ENCODE results near the gene GBP7. TPM values are rescaled to one million over a fixed set of nuclear protein-coding genes. Genes with fewer than 3 reads are reported as not detected.
A peak's percentile ranks its signal among the peaks of the same experiment; 100 is the strongest.

Gene GBP7
- total RNA-seq, 4 donors from 2014 or later = not detected

DNA sequence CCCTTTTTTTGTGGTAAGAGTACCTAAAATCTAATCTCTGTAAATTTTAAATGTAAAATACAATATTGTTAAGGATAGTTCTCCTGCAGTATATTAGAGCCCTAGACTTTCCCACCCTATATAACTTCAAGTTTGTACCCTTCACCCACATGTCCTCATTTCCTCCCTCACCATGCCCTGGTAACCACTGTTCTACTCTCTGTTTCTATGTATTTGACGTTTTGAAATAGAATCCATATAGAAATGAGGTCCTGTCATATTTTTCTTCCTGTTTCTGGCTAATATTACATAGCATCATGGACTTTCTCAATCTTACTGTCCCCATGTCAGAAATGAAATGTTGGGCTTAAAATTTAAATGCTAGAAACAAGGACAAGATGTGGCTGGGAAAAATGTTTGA is 24.8 kb downstream of the GBP7 start:
- H3K9me3 ChIP-seq = no peaks in the 10 kb centered on the region
- no peak overlapping the region for H3K4me3 ChIP-seq
- TF ChIP-seq, protein P1, sequence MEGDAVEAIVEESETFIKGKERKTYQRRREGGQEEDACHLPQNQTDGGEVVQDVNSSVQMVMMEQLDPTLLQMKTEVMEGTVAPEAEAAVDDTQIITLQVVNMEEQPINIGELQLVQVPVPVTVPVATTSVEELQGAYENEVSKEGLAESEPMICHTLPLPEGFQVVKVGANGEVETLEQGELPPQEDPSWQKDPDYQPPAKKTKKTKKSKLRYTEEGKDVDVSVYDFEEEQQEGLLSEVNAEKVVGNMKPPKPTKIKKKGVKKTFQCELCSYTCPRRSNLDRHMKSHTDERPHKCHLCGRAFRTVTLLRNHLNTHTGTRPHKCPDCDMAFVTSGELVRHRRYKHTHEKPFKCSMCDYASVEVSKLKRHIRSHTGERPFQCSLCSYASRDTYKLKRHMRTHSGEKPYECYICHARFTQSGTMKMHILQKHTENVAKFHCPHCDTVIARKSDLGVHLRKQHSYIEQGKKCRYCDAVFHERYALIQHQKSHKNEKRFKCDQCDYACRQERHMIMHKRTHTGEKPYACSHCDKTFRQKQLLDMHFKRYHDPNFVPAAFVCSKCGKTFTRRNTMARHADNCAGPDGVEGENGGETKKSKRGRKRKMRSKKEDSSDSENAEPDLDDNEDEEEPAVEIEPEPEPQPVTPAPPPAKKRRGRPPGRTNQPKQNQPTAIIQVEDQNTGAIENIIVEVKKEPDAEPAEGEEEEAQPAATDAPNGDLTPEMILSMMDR (IDR thresholded peaks at IDR 0.05) = no peak
- TF ChIP-seq POLR2AphosphoS5 (IDR thresholded peaks at IDR 0.05) = no peak
- WGBS, 2 donors (ENCODE audit: low coverage in 1 of 2) = 45 to 64% methylated on average over 1 of the region's 1 CpG
- H3K36me3 ChIP-seq = no peaks in the 10 kb centered on the region
- no peaks in the 10 kb centered on the region for H3K27me3 ChIP-seq
- no peak for ATAC-seq
- no peak overlapping the region for H3K27ac ChIP-seq
- H3K4me1 ChIP-seq = peaks cover 0 to 9% (median 0%) of the 10 kb centered on the region in 3 donors

DNA sequence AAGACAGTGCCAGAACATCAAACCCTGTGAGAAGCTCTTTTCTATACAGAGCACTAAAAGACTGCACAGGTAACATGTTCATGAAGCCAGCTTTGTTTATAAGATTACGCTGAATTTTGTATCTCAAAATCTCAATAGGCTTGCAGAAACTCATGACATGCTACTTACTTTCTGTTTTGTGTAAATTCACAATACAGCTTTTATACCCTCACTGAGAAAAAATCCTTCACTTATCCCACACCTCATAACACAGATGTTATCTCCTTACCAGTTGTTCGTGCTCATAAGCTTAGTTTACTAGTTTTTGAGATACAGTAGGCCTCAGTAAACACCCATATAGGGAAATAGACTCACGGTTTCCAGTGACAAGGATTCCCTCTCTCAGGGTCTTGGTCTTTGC is 25.8 kb downstream of the GBP7 start:
- no peak overlapping the region for H3K4me3 ChIP-seq
- no peaks in the 10 kb centered on the region for H3K36me3 ChIP-seq
- peaks cover 0 to 9% (median 0%) of the 10 kb centered on the region in 3 donors for H3K4me1 ChIP-seq
- no peaks in the 10 kb centered on the region for H3K9me3 ChIP-seq
- WGBS, 2 donors (ENCODE audit: low coverage in 1 of 2) = 83 to 88% methylated on average over 2 to 3 of the region's 3 CpGs
- H3K27me3 ChIP-seq = no peaks in the 10 kb centered on the region
- no peak overlapping the region for H3K27ac ChIP-seq
- no peak for ATAC-seq
- TF ChIP-seq POLR2AphosphoS5 (IDR thresholded peaks at IDR 0.05) (no peak), POLR2A (IDR thresholded peaks at IDR 0.05) (no peak), EP300 (IDR thresholded peaks at IDR 0.05) (no peak)
- TF ChIP-seq, protein P1 (IDR thresholded peaks at IDR 0.05) = no peak

DNA sequence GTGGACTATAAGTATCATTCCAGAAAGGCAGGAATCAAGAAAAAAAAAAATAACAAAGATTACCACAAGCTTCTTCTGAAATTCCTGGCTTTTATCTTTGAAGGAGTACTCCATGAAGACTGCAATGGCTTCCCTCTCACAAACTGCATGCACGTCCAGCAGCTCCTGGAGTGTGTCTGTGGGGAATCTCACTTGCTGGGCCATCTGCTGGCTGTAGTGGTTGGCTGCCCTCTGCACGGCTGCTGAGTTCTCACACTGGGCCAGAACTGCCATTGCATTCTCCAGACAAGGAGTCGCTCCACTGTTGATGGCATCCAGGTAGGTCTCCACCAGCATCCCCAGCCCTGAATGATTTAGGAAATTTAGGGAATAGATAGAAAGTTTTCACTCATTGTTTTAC is 26.6 kb downstream of the GBP7 start:
- Histone ChIP-seq H3K36me3 (no peaks in the 10 kb centered on the region), H3K27ac (no peak overlapping the region), H3K4me3 (no peak overlapping the region), H3K9me3 (no peaks in the 10 kb centered on the region), H3K4me1 (peaks cover 0 to 9% (median 0%) of the 10 kb centered on the region in 3 donors), H3K27me3 (no peaks in the 10 kb centered on the region)
- peak; percentile 61 for ATAC-seq
- no peak for TF ChIP-seq POLR2AphosphoS5 (IDR thresholded peaks at IDR 0.05)
- TF ChIP-seq, protein P1 (IDR thresholded peaks at IDR 0.05) = peak in 3 of 4 experiments; percentile 12 to 50 (median 31)
- 0 to 36% methylated on average over 1 to 3 of the region's 3 CpGs for WGBS, 2 donors (ENCODE audit: low coverage in 1 of 2)

DNA sequence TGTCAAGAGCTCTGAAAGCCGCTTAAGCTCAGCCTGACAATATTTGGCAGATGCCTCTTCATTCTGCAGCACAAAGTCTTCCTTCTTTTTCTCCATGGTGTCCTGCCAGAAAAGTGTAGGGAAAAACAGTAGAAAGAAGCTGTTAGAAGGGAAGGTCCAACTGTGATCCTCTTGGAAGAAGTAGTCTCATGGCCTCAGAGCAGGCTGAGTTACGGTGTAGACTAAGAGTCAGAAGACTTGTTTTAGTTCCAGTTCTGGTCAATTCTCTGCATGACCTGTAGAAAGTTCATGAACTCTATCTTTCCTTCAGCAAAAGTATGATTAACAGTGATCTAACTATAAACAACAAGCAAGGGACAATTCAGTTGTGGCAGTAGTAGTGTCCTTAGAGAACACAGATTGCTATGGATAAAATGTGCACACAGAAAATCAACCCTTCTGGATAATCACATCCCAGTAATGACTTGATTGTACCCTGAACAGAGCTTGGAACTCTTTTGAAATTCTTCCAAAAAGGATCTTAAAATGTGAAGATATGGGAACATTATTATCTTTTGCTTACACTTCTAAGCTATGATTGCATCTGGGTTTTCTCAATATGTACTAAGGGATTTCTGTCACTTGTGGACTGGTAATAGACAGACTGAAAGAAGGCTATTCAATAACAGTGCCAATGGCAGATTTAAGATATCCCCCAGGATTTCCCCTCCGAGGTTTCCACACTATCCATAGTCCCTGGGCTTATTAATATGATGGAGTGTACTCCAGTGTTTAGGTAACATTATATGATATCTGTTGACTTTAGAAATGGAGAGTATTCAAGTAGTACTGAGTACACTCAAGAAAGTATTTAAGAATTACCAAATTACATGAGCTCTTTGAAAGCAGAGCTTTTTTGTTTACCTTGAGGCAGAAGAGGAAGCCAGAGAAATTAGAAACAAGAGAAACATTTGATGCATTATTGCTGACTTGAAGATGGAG is 27.8 kb downstream of the GBP7 start:
- H3K4me3 ChIP-seq = no peak overlapping the region
- no peaks in the 10 kb centered on the region for H3K36me3 ChIP-seq
- peaks cover 0 to 9% (median 0%) of the 10 kb centered on the region in 3 donors for H3K4me1 ChIP-seq
- peak; percentile 34 for ATAC-seq
- WGBS, 2 donors (ENCODE audit: low coverage in 1 of 2) = 28 to 77% methylated on average over 2 to 3 of the region's 3 CpGs
- H3K27ac ChIP-seq = no peak overlapping the region
- TF ChIP-seq POLR2AphosphoS5 (IDR thresholded peaks at IDR 0.05) (no peak), POLR2A (IDR thresholded peaks at IDR 0.05) (no peak), EP300 (IDR thresholded peaks at IDR 0.05) (no peak)
- TF ChIP-seq, protein P1 (IDR thresholded peaks at IDR 0.05) = no peak
- no peaks in the 10 kb centered on the region for H3K27me3 ChIP-seq
- H3K9me3 ChIP-seq = no peaks in the 10 kb centered on the region

DNA sequence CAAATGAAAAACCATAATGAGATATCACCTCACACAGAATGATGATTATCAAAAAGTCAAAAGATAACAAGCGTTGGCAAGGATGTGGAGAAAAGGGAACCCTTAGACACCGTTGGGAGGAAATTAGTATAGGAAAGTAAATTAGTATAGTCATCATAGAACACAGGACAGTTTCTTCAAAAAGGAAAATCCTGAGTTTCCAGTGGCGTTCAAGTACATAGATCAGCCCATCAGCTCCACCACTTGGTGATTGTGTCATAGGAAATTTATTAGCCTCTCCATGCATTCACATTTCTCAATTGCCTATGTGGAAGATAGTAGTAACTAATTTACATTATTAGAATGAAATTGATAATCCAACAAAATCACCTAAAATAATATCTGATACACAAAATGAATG is 29.1 kb downstream of the GBP7 start:
- H3K4me1 ChIP-seq = peaks cover 0 to 9% (median 0%) of the 10 kb centered on the region in 3 donors

More for the DNA sequence above, 29.1 kb downstream of the GBP7 start:
- H3K27ac ChIP-seq = no peak overlapping the region
- WGBS, 2 donors (ENCODE audit: low coverage in 1 of 2) = 72 to 90% methylated on average over 3 of the region's 3 CpGs
- H3K9me3 ChIP-seq = no peaks in the 10 kb centered on the region
- no peak for ATAC-seq
- TF ChIP-seq POLR2A (IDR thresholded peaks at IDR 0.05) (no peak), POLR2AphosphoS5 (IDR thresholded peaks at IDR 0.05) (no peak), EP300 (IDR thresholded peaks at IDR 0.05) (no peak)
- TF ChIP-seq, protein P1 (IDR thresholded peaks at IDR 0.05) = no peak
- H3K4me3 ChIP-seq = no peak overlapping the region
- no peaks in the 10 kb centered on the region for H3K36me3 ChIP-seq
- no peaks in the 10 kb centered on the region for H3K27me3 ChIP-seq
